ENCODE results near the gene FAF1.
"Not testable (repeated sequence)": the region's sequence is repeated elsewhere in the genome, so short reads cannot be mapped to it uniquely, and the experiment has no call there.

Gene FAF1

GRCh38 chr1:50901872-50902271, 58.2 kb downstream of the FAF1 start:
- no peak for DNase-seq

GRCh38 chr1:50898773-50899172, 61.3 kb downstream of the FAF1 start:
- no peak for DNase-seq

GRCh38 chr1:50894340-50894739, 65.7 kb downstream of the FAF1 start:
- DNase-seq, result no peak

GRCh38 chr1:50893466-50893865, 66.6 kb downstream of the FAF1 start:
- DNase-seq, result no peak

- DNase-seq, result not testable (repeated sequence)
These were observed 72.5 kb downstream of the FAF1 start for GRCh38 chr1:50887555-50887954.

- no peak for DNase-seq
These were observed 79.7 kb downstream of the FAF1 start for GRCh38 chr1:50880373-50880772.

- no peak for DNase-seq
These were observed 80.9 kb downstream of the FAF1 start for GRCh38 chr1:50879137-50879536.

- DNase-seq, result no peak
These were observed 81.6 kb downstream of the FAF1 start for GRCh38 chr1:50878434-50878833.

- DNase-seq, result peak; percentile 0 to 7
These were observed 82.4 kb downstream of the FAF1 start for GRCh38 chr1:50877641-50878040.

- peak; percentile 67 to 92 for DNase-seq
These were observed 86.4 kb downstream of the FAF1 start for GRCh38 chr1:50873458-50874187.

GRCh38 chr1:50864845-50865244, 95.2 kb downstream of the FAF1 start:
- not testable (repeated sequence) for DNase-seq

- no peak for DNase-seq
These were observed 98.3 kb downstream of the FAF1 start for GRCh38 chr1:50861772-50862171.

GRCh38 chr1:50860702-50861101, 99.4 kb downstream of the FAF1 start:
- DNase-seq, result no peak

- DNase-seq, result no peak
These were observed 99.8 kb downstream of the FAF1 start for GRCh38 chr1:50860256-50860655.

GRCh38 chr1:50859657-50860056, 100.4 kb downstream of the FAF1 start:
- no peak for DNase-seq

GRCh38 chr1:50858761-50859160, 101.3 kb downstream of the FAF1 start:
- DNase-seq, result no peak

GRCh38 chr1:50857702-50858101, 102.4 kb downstream of the FAF1 start:
- DNase-seq, result no peak

GRCh38 chr1:50853325-50853724, 106.7 kb downstream of the FAF1 start:
- no peak for DNase-seq

- DNase-seq, result no peak
These were observed 107.2 kb downstream of the FAF1 start for GRCh38 chr1:50852889-50853288.

- no peak for DNase-seq
These were observed 108.6 kb downstream of the FAF1 start for GRCh38 chr1:50851466-50851865.

- DNase-seq, result no peak
These were observed 109.0 kb downstream of the FAF1 start for GRCh38 chr1:50851034-50851433.

- no peak for DNase-seq
These were observed 112.8 kb downstream of the FAF1 start for GRCh38 chr1:50847303-50847702.

- DNase-seq, result peak; percentile 33 to 48
These were observed 113.7 kb downstream of the FAF1 start for GRCh38 chr1:50846224-50846839.

GRCh38 chr1:50841791-50842387, 118.2 kb downstream of the FAF1 start:
- no peak for DNase-seq

Data from inflammatory macrophage treated with lipopolysaccharide for 1 hour (primary cell).